ENCODE results near the gene FBLN5.

DNA sequence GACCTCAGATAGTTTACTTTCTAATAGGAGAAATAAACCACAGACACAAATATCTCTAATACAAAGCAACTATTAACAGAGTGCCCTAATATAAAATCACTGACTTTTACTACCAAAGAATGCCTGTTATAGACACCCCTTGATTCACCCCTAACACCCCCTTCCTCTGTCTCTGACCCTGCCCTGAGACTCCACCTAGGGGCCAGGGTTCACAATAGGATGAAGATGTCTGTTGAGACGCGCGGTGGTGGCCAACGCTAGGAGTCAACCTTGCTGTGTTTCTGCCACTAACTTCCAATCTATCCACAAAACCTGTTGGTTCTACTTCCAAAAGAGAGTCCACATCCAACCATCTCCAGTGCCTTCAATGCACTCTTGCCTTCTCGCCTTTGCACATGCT, 69.2 kb downstream of the FBLN5 start:
- TF ChIP-seq, protein P1, sequence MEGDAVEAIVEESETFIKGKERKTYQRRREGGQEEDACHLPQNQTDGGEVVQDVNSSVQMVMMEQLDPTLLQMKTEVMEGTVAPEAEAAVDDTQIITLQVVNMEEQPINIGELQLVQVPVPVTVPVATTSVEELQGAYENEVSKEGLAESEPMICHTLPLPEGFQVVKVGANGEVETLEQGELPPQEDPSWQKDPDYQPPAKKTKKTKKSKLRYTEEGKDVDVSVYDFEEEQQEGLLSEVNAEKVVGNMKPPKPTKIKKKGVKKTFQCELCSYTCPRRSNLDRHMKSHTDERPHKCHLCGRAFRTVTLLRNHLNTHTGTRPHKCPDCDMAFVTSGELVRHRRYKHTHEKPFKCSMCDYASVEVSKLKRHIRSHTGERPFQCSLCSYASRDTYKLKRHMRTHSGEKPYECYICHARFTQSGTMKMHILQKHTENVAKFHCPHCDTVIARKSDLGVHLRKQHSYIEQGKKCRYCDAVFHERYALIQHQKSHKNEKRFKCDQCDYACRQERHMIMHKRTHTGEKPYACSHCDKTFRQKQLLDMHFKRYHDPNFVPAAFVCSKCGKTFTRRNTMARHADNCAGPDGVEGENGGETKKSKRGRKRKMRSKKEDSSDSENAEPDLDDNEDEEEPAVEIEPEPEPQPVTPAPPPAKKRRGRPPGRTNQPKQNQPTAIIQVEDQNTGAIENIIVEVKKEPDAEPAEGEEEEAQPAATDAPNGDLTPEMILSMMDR (IDR thresholded peaks at IDR 0.05): no peak
- no peak for TF ChIP-seq POLR2A (IDR thresholded peaks at IDR 0.05)
